ENCODE measurements around the gene MED31.
A peak's percentile ranks its signal among the peaks of the same experiment; 100 is the strongest.
"Not testable (repeated sequence)": the region's sequence is repeated elsewhere in the genome, so short reads cannot be mapped to it uniquely, and the experiment has no call there.

MED31 gene

DNA sequence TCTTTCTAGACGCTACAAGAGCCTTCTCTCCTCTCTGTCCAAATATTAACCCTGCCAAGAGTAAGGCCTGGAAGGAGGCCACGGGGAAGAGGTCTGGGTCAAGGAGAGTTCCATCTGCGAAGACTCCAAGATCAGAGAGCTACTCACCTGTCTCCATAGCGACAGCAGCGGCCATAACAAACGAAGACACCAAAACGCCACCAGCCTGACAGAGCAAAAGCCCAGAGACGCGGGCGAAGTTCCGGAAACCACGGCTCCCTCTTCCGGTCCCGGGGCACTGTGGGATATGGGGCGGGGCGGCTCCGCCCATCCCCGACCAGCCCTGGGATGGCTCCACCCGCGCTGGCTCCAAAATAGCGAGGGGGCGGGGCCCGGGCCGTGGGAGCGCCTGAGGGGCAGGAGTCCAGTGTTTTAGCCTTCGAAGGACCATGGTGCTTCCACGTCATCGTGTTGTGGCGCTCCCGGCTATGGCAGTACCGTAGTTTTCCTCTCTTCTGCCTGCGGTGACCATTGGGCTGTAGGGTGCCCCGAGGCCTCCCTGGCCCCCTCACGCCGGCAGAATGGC is at the start of gene MED31, which contains the start of gene C17orf100:
Gene MED31, minus strand, starts transcription at position 252 of the 565 bp plus-strand sequence. Its CDS starts 77 bp downstream, at position 175.
Gene C17orf100, plus strand, starts transcription at position 409 of the 565 bp plus-strand sequence. Its CDS starts 152 bp downstream, at position 561.
- DNase-seq, result peak; percentile 94

DNA sequence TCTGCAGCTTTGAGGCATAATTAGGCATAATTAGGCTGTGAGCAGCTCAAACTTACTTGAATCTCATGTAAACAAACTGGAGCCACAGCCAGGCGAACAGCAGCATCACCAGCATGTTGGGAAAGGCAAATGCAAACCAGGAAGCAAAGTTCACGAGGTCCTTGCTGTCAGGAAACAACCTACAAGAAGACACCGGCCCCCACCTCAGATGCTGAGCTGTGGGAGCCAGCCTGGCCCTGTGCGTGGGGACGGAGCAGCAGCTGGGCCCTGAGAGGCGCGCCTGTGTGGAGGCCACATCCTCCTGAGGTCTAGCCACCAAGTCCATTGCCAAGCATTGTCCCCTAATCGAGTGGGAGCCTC is 49.5 kb upstream of the MED31 start:
- no peak for DNase-seq

DNA sequence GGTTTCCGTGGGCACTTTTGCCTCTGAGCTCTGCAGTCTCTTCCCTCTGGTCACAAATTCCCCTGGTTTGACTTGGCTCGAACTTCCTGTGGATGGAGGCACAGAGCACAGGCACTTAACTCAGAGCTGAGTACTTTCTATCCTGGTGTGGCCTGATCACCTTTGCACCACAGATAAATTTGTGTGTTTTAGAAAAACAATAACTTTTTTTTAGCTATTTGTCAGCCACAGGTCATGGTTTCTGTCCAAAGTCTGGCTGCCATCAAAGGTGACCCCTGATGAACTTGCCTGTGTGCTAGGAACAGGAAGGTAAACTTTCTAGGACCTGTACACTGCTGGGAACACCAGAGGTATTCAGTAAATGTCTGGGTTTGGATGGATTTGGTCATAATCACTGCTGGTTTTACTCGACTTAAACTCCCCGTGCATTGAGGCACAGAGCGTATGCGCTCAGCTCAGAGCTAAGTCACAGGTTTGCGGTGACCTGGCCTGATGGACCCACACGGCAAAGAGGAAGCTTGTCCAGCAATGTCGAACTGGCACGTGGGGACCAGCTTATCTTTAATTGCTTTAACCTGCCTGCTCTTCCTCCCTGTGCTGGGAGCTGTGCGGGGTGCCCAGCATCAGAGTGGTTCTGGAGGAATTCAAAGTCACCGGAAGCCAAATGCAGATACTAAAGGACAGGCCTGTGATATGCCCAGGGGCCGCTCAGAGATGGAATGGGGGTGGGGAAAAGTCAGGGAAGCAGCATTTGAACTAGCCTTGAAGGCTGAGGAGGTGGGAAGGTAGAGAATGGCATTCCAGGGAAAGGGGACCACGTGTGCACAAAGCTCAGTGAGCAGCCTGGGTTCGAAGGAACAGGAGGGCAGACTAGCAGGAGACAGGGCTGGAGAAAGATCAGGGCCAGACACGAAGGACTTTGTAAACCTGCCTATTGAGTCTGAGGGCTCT is 48.9 kb upstream of the MED31 start:
- no peak for DNase-seq

DNA sequence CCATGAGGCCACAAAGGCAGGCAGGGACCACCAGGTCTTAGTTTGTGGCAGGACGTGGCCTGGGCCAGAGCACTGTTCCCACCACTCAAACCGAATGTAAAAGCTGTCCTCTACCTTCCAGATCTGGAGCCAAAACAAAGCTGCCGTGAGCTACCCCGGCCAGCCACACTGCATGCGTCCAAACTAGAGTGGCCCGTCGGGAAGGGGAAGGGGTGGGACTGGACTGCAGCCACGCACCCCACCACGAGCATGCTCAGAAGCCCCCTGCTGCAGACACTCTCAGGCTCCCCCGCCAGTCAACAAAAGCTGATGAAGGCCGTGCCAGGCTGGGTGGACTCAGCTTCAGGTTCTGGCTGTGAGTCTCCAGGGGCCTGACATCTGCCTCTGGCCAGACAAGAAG is 46.6 kb upstream of the MED31 start:
- DNase-seq, result no peak

DNA sequence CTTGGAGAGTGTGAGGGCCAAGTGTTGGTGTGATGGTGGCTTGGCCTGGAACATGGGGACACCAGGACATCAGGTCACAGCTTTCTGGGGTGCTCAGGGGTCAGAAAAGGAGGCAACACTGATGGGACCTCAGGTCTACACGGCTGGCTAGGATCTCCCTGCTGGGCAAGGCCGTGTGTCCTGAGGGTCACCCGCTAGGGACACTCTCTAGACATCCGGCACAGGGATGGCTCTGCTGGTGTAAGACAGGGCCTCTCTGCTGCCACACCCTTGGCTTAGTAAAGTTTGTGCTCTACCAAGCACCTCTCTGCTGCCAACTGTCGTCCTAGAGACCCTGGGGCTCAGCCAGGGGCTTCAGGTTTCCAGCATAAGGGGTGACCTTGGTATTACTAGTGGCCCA is 45.5 kb upstream of the MED31 start:
- no peak for DNase-seq

DNA sequence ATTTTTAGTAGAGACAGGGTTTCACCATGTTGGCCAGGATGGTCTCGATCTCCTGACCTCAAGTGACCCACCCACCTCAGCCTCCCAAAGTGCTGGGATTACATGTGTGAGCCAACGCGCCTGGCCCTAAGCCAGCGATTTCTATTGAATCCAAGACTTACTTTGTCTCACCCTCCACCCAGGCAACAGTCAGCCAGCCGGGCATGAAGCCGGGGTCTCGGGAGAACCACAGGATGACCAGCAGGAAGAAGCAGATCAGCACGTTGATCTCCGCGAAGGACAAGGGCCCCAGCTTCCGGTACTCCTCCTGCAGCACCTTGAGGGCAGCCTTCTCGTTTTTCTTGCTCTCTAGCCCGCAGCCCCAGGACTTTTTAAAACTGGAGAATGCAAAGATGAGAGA is 44.2 kb upstream of the MED31 start:
- DNase-seq, result no peak

DNA sequence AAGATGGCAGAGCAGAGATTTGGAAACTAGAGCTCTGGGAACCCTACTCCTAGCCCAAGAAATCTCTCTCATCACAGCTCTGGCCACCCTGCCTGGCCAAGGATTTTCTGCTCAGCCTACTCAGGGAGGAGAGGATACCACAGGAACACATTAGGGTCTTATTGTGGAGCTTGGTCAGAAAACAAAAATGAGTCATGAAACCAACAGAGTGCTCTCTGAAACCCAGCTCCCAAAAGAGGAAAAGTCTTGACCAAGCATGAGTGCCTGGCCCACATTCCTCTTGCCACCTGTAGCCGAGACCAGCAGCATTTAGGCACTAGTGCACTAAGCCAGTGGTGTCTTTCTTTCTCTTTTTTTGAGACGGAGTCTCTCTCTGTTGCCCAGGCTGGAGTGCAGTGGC is 43.6 kb upstream of the MED31 start:
- DNase-seq, result no peak

DNA sequence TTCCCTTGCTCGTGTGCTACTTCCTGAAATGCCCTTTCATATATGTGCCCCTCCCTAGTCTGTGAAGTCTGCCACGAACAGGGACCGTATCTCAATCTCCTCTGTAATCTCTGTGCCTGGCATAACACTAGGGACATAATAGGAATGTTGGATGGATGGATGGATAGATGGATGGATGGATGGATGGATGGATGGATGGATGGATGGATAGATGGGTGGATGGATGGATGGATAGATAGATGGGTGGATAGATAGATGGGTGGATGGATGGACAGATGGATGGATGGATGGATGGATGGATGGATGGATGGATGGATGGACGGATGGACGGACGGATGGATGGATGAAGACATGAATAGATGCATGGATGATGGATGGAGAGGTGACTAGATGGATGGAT is 40.6 kb upstream of the MED31 start:
- not testable (repeated sequence) for DNase-seq

DNA sequence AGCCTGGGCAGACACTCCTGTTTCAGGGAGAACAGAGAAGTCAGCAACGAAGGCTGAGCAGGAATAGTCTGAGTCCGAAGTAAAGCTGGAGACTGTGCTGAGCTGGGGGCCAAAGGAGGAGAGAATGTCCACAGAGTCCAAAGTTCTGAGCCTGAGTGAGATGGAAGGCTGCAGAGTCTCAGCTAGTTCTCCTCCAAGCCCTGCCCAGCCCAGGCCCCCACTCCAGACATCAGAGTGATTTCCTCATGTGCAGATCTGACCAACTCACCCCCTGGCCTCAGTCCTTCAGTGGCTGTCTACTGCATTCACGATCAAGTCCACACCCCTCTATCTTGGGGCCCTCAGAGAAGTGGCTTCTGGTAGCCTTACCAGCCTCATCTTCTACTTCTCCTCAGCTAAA is 40.1 kb upstream of the MED31 start:
- no peak for DNase-seq

DNA sequence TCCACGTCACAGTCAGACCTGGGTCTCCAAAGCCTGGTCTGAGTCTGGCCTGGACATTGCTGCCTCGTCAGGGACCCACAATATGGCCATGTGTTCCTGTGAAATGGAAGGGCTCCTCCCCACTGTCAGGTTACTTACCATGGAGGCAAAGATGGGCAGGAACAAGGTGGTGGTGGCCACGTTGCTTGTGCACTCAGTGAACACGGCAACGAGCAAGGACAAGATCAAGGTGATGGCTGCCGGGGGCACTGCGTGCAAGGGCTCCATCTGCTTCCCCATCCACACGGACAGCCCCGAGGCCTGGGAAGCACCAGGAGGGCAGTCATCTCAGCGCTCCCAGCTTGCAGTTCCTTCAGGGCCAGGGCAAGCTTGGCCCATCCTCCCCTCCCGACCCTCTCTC is 39.2 kb upstream of the MED31 start:
- DNase-seq, result no peak

DNA sequence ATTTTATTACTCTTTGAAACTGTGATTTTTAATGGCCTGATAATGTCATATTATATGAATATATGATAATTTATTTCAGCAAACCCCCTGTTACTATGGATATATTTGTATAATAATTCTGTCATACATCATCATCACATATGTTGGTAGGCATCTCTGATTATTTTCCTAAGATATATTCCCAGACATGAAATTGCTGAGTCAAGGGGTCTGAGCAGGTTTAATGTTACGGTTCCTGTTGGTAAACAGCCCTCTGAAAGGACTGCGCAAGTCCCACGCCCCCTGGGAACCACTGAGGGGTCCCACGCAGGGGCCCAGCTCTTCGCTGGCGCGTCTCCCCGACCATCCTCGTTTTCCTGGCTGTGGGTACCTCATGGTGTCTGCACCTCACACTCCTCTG is 37.5 kb upstream of the MED31 start:
- no peak for DNase-seq

DNA sequence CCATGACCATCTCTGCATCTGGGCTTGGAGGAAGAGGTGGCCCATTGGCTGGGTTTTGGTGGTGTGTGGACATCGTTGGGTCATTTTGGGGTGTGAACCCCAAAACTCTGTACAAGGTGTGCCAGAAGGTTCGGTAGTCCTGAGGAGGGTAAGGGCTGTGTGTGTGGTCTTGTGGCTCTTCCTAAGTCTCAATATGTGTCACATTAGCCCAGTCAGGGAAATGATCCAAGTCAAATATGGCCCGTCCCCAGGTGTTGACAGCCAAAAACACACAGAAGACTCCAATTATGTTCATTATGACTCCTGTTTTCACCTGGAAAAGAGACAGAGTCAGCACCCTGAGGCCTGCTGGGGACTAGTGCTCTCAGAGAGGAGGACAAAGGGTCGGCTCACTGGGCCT is 34.6 kb upstream of the MED31 start:
- no peak for DNase-seq

DNA sequence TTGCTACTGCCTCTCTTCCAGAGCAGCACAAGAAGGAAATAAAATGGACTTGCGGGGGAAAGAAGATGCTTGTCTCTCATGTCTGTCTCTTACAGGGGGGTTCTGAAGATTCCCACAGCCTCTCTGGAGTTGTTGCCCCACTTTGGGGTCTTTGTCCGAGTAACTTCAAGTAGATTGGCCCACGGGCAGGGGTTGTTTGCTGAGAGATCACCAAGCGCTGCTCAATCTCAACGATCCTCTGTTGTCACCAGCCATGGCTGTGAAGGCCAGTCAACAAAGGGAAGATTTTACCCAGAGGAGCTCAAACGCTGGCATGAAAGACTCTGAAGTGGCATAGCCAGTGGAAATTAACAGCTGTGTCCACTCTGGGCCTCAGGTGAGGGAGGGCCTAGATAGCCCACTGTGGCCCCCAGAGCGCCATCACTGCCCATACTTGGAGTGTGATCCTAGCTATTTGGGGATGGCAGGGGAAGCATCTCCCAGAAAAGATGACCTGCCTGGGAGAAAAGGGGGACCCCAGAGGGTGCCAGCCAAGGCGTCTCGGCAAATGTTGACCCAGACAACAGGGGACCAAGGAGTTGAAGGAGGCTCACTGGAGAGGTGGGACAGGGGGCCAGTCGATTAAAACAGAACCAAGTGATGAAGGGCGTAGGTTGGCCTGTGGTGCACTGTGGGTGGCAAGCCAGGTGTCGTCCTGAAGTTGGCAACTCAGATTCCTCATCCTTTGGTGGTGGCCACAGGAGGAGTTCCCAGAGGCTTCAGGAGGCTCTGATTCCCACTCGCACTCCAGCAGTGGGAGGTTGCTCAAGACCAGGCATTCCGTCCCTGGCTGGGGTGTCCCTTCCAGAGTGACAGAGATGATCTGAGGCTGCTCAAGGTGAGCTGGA is 33.7 kb upstream of the MED31 start:
- no peak for DNase-seq

DNA sequence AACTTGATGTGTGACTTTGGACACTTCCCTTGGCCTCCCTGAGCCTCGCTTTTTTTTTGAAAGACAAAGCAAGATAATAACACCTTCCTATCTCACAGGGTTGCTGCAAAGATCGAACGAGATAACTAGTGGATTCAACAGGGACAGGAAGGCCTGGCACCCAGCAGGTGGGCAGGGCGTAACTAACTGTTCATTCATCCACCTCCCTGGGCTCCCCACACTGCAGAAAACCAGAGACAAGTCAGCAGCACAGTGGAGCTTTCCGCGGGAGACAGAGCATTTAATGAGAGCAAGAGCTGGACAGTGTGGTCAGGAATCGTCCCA is 33.0 kb upstream of the MED31 start:
- DNase-seq, result no peak

DNA sequence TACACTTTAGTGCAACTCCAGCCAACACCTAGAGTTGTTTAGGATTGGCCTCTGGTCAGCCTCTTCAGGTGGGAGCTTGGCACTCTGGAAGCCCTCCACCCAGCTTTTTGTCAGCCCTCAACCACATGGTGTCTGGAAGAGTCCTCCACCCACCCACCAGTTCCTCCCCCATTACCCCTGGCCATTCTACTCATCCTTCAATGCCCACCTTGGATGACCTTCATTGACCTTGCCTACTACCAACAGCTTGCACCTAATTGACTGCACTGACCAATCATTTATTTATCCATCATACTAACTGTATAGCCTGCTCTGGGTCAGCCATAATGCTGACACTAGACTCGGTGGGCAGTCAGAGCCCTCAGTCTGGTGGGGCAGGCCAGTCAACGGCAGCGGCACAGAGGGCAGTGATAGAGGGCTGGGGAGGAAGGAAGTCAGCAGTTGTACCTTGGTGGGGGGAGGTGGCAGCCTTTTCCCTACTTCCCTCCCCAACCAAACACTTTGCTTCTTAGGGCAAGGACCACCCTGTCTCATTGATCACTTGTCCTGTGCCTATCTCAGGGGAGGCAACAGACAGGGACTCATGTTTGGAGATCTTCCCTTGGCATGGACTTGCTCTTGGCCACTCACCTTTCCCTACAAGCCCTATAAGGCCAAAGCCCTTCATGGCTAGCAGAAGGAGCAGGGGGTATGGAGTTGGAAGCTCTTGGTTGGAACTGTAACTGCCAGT is 32.5 kb upstream of the MED31 start:
- no peak for DNase-seq

DNA sequence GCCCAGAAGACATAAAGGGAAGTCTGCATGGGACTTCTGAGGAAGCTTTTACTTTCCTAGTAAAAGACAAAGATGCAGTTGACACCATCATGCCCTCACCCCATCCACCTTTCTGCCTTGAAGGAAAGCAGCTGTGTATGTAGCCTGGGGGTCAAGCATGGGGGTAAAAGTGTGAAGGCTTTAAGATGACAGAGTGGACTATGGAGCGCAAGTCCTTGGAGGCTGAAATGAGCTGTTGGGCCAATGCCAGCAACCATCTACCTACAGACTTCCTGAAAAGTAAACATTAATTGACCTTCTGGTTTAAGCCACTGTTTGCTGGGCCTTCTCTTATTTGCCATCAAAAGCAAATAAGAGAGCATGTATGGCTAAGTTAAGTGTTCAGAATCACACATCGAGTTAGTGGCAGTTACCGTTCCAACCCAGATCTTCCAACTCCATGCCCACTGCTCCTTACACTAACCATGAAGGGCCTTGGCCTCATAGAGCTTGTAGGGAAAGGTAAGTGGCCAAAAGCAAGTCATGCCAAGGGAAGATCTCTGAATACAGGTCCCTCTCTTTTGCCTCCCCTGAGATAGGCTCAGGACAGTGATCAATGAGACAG is 31.8 kb upstream of the MED31 start:
- no peak for DNase-seq

DNA sequence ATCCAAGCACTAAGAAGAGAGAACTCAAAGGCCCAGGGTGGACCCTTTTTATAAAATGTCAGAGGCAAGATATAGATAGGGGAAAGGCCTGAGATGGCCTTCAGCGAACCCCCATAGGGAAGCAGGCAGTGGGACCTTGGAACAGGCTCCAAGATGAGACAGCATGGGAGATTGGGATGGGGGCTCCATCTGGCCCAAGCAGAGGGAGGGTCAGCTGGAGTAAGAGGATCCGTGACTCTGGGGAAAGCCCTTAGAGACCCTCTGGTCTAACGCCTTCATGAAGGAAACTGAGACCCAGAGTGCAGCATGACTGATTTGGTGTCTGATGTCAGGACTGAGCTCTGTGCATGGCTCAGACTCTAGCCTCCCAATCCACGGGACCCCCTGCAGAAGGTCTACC is 30.9 kb upstream of the MED31 start:
- no peak for DNase-seq

DNA sequence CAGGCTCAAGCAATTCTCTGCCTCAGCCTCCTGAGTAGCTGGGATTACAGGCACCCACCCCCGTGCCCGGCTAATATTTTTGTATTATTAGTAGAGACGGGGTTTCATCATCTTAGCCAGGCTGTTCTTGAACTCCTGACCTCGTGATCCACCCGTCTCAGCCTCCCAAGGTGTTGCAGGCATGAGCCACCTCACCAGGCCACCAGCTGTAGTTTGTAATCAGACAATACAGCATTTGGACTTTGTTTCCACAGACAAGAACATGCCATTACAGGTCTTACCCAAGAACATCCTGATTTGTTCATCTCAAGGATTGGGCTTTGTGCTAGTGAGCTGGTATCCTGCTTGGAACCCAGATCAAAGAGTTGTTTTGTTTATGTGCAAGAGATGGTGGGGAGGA is 30.3 kb upstream of the MED31 start:
- DNase-seq, result no peak

DNA sequence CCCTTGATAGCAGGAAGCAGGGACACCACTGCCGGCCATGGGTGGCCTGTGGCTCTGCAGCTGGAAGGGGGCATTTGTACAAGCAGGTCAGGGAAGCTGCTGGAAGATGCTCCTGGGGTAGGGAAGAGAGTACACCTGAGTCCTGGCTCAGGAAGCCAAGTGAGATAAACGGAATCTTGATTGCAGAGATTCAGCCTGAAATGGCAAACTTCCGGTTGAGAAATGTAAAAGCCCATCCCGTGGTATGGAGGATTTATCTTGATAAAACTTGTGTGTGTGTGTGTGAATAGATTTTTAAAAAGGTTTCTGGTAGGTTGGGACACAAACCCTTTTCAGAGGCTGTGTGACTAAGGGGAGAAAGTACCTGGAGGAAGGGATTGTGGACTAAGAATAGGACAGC is 29.8 kb upstream of the MED31 start:
- DNase-seq, result no peak

DNA sequence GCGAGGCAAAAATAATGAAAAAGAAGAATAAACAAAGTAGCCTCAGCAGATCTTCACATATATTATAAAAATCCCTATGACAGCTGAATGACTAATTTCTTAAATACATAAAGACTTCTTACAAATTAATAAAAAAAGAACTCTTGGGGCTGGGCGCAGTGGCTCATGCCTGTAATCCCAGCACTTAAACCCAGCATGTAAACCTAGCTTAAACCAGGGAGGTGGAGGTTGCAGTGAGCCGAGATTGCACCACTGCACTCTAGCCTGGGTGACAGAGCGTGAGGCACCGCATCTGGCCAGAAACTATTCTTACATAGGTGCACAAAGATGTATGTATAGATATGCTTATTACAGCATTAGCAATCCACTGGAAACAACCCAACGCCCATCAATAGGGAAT is 27.8 kb upstream of the MED31 start:
- DNase-seq, result no peak

DNA sequence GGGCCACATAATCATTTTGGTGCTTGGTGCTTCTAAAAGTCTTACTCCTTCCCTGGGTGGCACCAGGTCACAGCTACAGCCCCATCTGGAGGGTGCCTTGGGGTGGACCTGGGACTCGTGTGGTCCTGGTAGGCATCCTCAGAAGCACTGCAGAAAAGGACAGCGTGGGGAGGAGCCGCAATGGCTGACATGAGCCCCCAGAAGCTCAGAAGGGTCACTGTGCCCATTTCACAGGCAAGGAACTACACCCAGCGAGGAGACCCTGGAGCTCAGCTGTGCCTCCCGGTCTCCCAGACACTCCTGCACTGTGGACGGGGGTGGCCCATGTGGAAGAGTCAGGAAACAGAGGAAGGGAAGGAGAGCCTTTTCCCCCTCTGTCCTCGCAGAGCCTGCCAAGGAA is 26.5 kb upstream of the MED31 start:
- no peak for DNase-seq

DNA sequence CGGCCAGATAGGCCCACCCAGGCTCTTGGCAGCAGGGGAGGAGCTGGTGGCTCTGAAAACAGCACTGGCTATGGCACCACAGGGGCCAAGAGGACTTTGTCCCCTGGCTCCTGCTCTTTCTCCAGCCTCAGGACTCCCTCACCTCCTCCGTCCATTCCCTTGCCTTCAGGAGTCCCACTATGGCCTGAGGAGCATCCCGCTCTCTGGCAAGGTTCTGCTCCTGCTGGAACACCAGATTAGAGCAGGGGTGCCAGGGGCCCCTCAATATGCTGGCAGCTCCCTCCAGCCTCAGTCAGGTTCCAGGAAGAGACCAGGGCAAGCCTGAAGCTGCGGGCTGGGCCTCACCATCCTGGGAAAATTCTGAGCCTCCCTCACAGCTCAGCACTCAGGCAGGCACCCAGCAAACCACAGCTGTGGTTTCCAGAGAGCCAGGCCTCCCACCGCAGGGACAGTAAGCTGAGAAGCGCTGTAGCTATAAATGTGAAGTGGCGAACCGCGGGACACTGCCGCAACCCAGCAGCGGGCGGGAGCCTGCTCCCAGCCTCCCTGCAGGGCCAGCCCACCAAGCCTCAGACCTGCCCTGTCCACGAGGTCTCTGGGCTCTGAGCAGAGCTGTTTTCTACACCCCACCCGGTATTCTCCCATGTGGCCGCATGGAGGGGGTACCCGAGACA is 25.9 kb upstream of the MED31 start:
- DNase-seq, result peak; percentile 86

Measured in MV-4-11 (cell line).